ENCODE results near the gene PAPPA.

PAPPA gene

GRCh38 chr9:116406469-116406868, 252.9 kb downstream of the PAPPA start:
- DNase-seq (ENCODE audit: extremely low read depth in 1 of 2, low read depth in 1 of 2), result no peak

- DNase-seq (ENCODE audit: extremely low read depth in 1 of 2, low read depth in 1 of 2), result no peak
Measured at GRCh38 chr9:116409129-116409528, 255.5 kb downstream of the PAPPA start.

DNA sequence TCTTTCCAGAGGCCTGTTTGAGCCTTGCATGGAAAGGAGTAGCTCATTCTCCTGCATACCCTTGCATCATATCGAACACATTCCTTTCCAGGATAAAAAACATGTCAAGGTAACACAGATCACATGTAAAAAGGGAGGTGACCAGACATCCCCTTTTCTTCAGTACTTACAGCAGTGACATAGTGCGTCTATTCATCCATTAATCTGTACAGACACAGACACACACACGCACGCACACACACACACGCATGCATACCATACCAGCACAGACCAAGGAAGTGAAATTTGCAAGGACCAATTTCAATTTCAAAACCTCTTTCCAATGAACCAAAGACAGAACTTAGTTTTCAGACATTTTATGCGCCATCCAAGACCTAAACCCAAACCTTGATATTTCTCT, 256.0 kb downstream of the PAPPA start:
- DNase-seq (ENCODE audit: extremely low read depth in 1 of 2, low read depth in 1 of 2), result no peak

- no peak for DNase-seq (ENCODE audit: extremely low read depth in 1 of 2, low read depth in 1 of 2)
Measured at GRCh38 chr9:116411506-116411905, 257.9 kb downstream of the PAPPA start.

DNA sequence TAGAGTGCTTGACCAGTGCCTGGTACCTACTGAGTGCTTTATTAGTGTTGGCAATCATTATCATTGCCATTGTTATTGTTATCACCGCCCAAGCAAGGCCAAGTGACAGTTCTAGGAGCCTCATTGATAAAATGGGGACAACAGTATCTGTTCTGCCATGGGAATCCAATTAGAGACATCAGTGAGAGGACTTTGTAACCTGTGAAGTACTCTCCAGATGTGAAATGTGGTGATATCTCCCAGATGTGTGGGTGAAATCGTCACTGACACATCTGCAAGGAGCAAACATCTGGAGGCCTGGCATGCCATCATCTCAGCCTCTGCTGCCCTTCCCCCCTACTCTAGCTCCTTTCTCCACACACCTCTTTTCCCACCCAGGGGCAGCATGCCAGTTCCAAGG, 260.8 kb downstream of the PAPPA start:
- no peak for DNase-seq (ENCODE audit: extremely low read depth in 1 of 2, low read depth in 1 of 2)

- no peak for DNase-seq (ENCODE audit: extremely low read depth in 1 of 2, low read depth in 1 of 2)
Measured at GRCh38 chr9:116416421-116416820, 262.8 kb downstream of the PAPPA start.

DNA sequence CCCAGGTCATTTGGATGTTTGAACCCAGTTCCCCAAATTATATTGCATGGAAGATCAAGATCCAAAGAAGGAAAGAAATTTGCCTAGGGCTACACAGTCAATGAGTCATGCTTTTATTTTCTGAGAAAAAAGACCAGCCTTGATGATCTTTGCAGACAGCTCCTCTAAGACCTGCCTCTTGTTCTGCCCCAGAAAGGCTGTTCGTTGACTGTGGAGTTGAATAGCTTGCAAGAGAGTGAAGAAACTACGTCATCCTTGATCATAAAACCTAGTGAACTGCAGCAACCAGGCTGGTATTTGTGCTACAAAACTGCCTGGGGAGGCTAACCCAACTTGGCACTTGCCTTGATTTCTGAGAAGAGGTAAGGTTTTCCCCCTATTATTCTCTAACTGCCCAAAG, 263.9 kb downstream of the PAPPA start:
- no peak for DNase-seq (ENCODE audit: extremely low read depth in 1 of 2, low read depth in 1 of 2)

- no peak for DNase-seq (ENCODE audit: extremely low read depth in 1 of 2, low read depth in 1 of 2)
Measured at GRCh38 chr9:116419181-116419580, 265.6 kb downstream of the PAPPA start.

GRCh38 chr9:116420993-116421538, 267.5 kb downstream of the PAPPA start:
- DNase-seq (ENCODE audit: extremely low read depth in 1 of 2, low read depth in 1 of 2), result no peak

DNA sequence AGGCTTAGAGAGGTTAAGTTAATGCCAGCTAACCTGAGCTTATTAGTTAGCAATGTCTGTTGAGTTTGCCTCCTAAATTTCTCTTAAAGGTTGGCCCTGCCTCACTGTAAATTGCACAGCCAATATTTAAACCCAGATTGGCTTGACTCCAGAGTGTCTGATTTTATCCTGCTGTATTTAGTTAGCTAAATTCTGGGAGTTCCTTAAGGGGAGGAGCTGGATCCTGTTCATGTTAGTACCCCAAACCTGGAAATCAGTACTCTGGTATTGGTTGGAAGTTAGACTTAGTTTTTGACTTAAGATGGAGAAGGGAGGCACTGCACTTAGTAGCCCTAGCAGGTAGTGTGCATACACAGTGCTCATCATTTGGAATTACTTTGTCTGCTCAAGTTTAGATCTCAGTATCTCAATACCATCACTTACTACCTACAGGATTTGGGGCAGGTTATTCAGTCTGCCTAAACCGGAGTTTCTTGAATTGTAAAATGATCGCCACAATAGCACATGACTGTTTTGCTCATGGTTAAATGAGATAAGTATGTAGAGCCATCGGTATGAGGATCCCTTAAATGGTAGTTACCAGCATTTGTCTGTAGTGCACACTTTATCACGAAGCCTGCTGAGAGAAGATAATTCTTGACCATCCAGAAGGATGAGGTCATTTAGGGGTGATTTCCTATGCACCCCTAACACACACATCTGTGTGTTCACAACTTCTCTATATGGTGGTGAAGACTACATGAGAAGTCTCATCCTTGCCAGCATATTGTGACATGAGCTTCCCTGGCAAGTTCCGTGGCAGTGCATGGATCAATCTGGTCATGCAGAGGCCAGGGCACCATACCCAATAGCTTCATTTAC, 268.8 kb downstream of the PAPPA start:
- no peak for DNase-seq (ENCODE audit: extremely low read depth in 1 of 2, low read depth in 1 of 2)

DNA sequence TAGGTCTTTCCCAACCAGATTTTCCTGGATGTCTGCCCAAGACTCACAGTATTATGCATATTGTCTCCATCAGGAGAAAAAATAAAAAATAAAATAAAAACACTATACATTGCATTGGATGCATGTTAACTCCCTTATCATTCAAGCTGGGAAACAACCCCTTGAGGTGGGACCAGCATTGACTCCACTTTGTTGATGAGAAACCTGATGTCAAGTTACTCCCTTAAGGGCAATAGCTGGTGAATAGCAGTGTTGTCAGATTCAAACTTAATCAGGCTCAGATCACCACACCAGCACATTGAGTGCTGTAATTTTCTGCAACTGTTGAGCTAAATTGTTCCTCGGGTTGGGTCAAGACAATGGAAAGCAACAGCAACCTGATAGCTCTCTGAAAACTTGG, 269.6 kb downstream of the PAPPA start:
- DNase-seq (ENCODE audit: extremely low read depth in 1 of 2, low read depth in 1 of 2), result no peak

- no peak for DNase-seq (ENCODE audit: extremely low read depth in 1 of 2, low read depth in 1 of 2)
Measured at GRCh38 chr9:116425244-116425643, 271.7 kb downstream of the PAPPA start.

- DNase-seq (ENCODE audit: extremely low read depth in 1 of 2, low read depth in 1 of 2), result no peak
Measured at GRCh38 chr9:116430849-116431248, 277.3 kb downstream of the PAPPA start.

GRCh38 chr9:116432051-116432450, 278.5 kb downstream of the PAPPA start:
- DNase-seq (ENCODE audit: extremely low read depth in 1 of 2, low read depth in 1 of 2), result no peak

DNA sequence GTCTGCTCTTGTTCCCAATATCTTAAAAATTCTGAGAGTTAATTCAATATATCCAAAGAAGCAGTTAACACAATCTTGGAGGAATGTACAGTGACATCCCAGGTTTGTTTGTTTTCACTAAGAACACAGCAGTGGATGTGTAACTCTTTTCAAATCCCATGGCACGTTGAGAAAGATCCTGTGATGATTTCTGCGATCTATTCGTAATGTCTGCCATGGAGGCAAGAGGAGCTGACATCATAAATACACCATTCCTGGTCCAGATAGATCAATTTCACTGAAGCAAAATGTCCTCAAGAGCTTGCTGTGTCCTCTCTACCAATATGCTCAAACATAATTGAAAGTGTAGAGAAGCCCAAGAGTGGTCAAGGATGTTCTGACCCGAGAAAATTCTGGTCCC, 280.7 kb downstream of the PAPPA start:
- DNase-seq (ENCODE audit: extremely low read depth in 1 of 2, low read depth in 1 of 2), result no peak

- DNase-seq (ENCODE audit: extremely low read depth in 1 of 2, low read depth in 1 of 2), result no peak
Measured at GRCh38 chr9:116435706-116436105, 282.1 kb downstream of the PAPPA start.

DNA sequence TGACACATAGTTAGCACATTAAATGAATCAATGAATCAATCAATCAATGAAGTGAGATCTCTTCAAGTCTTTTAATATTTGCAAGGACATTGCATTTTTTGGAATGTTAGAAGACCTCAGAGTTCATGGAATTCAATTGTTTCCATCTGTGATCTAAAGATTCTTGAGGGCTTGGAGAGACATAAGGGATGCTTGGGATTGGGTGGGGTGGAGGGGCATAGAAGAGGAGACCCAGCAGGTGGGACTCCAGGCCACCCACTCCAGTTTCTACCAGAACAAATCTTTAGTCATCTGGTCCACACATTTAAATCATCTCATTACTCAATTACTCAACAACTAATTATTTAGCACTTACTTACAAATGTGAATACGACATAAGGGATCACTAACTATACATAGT, 282.5 kb downstream of the PAPPA start:
- DNase-seq (ENCODE audit: extremely low read depth in 1 of 2, low read depth in 1 of 2), result no peak

DNA sequence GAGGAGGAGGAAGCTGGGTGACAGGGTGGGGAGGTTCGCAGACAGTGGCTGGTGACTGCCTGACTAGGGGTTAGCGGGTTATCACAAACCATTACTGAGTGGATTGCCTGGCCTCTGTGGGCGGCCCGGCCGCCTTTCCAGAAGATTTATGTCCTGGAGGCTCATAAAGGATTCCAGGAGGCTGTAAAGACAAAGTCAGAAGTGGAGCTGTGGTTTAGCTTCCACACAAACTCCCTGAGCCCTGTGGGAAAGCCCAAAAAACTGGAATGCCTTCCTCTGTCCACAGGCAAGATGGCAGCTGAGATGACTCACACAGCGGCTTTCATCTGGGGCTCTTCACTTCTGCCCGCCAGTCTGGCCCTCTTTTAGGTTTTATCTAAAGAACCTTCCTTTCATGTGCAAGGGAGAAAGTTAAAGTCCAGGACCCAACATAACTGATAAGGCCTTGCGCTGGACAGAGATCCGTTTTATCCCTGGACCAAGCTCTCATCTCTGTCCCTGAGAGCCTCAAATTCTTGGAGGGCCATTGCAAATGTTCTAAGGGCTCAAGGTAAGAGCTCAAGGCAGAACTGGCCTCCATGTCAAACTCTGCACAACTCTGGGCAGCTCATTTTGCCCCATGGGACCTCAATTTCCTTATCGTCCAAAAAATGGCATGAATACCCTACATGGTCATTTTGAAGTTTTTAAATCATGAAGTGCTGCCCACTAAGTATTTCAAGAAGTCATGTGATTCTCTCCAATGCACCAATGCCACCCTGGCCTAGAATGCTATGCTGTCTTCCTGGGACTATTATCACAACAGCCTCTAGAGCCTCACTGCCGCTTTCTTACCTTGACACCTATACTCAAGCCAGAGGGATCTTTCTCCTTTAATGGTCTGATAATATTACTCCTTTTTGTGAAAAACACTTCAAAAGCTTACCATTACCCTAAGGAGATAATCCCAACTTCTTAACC, 284.1 kb downstream of the PAPPA start:
- no peak for DNase-seq (ENCODE audit: extremely low read depth in 1 of 2, low read depth in 1 of 2)

DNA sequence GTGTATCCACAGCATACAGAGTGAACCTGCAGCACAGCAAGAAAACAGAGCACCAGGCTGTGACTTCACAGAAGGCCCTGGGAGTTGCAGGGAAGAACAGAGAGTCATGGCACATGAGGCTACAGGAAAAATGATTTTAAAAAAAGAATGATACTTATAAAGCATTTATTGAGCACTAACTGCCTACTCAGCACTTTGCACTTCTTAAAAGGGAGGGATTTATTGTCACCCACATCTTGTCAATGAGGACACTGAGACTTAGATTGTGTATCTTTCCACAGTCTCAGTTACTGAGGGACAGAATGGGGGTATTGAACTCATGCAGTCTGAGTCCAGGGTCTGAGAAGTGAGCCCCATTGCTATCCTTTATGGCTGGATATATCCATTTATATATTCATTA, 288.9 kb downstream of the PAPPA start:
- DNase-seq (ENCODE audit: extremely low read depth in 1 of 2, low read depth in 1 of 2), result no peak

GRCh38 chr9:116447934-116448333, 294.3 kb downstream of the PAPPA start:
- no peak for DNase-seq (ENCODE audit: extremely low read depth in 1 of 2, low read depth in 1 of 2)

DNA sequence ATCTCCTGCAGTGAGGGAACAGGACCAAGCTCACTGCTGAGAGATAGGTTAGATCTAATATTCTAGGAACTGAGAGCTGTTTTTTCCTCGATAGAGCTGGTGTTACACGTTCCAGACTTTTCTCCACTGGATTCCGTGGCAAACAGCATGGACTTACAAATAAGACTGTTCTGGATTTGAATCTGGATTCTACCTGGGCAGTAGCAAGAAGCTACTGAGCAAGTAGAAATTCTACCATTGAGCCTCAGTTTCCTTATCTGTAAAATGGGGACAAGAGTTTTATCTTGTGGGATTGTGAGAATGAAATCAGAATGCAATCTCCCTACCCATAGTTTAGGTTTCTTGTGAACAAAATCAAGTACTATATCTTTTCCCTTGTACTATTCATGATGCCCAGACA, 294.8 kb downstream of the PAPPA start:
- no peak for DNase-seq (ENCODE audit: extremely low read depth in 1 of 2, low read depth in 1 of 2)

DNA sequence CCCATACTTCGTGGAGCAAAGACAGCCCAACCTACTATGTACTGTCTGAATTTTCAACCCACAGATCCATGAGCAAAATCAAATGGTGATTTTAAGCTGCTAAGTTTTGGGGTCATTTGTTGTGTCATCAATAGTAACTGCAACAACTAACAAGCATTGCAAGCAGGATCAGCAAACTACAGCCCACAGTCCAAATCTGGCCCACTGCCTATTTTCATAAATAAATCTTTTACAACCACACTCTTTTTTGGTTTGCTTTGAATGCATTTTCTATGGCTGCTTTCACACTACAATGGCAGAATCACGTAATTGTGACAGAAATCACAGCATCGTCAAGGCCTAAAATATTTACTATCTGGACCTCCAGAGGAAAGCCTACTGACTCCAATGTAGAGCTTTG, 296.4 kb downstream of the PAPPA start:
- DNase-seq (ENCODE audit: extremely low read depth in 1 of 2, low read depth in 1 of 2), result no peak

Measured in activated CD8-positive, alpha-beta memory T cell treated with anti-CD3 and anti-CD28 coated beads for 1 hour (primary cell).